ENCODE measurements around the gene RAPGEF5.

Gene RAPGEF5

DNA sequence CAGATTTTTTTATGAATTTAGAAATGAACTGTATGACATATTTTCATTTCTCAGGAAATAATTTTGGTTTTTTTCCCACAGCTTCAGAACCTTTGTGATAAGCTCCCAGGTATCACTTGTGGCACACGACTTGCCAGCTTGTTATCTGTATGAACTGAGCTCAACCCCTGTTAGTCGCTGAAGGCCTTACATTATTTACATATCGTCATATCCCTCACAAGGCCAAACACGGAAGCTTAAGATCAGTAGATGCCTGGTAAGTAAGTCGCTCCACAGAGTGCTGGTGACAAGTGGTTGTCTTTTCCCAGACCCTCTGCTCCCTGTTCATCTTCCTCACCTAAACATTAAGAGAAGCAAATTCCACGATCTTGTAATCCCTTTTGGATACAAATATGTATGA is 55.2 kb downstream of the RAPGEF5 start:
- DNase-seq, result no peak

DNA sequence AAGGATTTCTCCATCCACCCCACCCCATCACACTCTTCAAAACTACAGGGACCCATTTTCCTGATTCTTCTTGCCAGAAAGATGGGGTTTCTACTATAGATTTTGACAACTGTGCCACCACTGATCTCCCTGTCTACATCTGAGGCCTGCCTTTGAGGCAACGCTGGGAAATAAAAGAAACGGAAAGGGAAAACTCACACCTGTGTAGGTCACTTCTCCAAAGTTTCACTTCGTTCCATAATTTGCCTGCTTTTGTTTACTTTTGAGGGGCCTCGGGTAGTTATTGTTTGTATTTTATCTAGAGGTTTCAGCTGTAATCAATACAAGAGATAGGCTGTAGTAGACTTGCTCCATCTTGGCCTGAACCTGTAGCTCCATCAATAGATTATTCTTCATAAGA is 56.1 kb downstream of the RAPGEF5 start:
- DNase-seq, result no peak

DNA sequence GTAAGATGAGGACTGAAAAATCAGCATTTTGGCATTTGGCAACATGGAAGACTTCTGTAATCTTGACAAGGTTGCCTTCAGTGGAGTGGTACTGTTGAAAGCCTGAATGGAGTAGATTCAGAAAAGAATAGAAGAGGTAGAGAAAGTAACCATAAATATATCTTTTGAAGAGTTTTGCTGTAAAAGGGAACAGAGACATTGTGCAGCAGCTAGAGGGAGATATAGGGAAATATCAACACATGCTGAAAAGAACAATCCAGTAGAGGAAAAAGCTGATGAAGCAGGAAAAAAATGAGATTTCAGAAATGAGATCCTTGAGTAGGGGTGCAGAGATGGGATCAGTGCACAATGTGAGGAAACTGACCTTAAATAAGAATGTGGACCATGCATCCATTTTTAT is 60.0 kb downstream of the RAPGEF5 start:
- DNase-seq, result no peak

DNA sequence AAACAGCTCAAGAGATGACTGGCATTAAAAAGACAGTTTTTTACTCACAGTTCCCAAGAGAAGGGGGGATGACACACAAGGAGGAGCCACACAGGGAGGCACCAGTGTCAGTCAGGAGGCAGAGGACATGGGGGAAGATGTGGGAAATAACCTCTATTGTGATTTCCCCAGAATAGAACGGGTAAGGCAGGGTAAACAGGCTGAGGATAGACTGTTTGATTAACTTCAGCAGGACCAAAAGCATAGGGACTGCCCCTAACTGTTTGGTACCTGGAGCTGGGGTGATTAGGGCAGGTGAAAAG is 60.7 kb downstream of the RAPGEF5 start:
- no peak for DNase-seq

DNA sequence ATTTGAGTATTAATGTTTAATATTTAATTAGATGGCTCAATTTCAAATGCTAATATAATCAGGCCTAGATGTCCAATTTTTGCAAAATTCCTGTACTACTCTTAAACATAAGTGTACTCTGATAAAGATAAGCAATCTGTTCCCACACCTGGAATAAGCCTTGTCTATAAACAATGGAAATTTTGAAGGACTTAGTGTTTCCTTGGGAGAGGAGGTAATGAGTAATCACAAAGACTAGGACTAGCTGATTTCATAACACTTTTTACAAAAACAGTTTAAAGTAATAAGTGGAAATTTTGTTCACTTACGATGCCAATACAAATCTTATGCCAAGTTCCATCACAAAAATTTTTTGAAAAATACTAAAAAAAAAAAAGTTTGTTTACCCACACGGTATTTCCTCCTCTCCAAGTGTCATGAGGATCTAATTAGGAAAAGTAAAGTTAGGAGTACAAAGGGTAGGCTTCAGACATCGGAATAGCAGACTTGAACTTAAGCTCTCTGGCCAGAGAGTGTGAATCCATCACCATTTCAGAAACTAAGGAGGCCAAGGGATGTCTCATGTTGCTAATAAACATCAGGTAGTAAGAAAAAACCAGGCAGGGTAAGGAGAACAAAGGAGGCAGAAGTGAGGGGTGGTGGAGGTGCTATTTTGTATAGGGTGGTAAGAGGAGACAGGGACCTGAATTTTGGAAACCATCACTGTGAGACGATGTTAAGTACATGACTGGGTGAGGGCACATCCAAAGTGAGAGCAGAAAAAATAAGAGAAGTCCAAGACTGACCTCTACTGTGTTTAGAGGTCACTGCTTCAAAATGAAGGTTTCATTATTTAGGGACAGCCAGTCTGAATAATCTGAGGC is 61.3 kb downstream of the RAPGEF5 start:
- no peak for DNase-seq

DNA sequence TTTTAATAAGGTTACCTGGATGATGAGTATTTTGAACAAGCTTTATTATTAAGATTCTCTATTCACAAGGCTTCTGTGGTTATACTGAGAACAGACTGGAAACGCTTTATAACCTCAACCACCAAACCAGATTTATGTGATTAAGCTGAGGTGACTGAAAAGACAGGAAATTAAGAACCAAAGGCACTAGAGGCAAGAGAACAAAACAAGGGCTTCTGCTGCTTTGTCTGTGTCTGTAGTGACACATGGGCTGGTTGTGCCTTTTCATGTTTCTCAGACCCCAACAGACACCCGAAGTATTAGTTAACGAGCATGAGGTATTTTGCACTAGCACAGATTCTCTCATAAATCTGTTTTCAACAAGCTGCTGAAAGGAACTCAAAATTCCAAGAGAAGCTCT is 64.4 kb downstream of the RAPGEF5 start:
- DNase-seq, result no peak

DNA sequence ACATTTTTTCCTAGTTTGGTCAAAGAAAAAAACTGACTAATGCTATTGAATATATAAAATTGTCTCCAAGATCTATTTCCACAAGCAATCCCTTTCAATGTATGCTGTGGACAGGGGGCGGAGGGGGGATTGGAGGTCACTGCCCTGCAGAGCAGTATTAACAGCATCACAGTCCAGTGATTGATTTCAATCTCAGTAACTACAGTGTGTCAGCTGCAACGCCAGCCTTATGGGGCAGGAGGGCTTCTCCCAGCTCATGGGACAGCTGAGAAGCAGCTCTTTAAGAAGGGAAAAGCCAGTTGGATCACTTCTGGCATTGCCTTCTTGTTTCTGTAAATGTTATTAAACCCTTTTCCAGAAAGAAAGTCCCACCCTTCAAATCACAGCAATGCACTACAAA is 65.0 kb downstream of the RAPGEF5 start:
- no peak for DNase-seq

DNA sequence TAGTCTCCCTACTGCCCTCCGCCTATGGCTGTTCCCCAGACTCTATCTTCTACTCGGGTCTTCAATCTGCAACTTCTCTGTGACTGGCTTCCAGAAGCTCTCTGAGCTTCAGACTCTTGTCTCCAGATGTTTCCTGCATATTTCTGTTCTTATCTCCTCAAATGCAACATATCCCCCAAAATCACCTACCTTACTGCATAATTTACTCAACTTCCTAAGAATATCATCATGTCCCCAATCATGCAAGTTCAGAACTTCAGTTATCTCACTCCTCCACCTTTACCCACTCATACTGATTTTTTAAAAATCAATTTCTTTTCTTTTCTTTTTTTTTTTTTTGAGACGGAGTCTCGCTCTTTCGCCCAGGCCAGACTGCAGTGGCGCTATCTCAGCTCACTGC is 68.8 kb downstream of the RAPGEF5 start:
- DNase-seq, result no peak

DNA sequence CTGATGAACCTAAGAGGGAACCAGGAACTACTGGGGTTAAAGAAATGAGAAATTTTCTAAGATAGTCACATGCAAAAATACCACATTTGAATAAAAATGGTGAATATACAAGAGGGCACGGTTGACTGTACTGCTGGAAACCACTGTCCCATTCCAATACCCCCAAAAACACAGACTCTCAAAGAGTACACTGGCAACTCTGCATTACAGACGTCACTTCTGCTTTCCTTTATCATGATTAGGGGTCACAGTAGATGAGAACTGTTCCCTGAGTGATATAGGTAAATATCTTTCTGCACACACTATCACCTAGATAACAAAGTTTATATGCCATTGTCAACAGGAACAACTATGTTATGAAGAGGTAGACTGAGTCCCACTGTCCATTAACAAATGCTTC is 69.5 kb downstream of the RAPGEF5 start:
- DNase-seq, result no peak

DNA sequence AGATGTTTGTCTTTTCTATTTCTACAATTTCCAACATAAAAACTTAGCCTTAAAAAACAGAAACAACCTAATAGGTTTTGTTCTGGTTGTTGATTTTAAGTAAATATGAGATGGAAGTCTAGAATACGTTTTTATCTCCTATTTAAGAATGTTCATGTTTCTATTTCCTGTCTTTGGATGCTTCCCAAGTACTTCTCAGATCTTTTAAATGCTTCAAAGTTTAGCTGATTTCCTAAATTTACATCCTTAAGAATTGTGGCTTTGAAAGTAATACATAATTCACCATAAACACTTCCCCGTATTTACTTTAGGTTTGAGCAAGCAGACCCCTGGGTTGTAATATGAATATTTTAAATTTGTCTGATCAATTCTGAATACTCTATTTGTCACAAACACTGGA is 70.5 kb downstream of the RAPGEF5 start:
- no peak for DNase-seq

DNA sequence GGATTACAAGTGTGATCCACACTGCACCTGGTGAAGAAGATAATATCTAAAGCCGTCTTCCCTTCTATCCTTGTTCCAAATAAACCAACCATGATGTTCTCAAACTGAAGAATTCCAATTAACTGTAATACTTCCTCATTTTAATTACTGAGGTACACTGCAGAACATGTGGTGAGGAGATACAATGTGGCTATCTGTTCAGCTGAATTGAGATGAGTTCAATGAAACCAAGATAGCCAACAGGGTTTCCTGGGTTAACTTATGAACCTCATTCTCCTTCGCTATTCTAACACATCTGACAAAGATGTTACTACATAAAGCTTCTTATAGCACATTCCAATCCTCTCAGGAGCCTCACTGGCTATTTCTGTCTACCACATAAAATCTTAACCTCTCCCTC is 75.5 kb downstream of the RAPGEF5 start:
- DNase-seq, result no peak

DNA sequence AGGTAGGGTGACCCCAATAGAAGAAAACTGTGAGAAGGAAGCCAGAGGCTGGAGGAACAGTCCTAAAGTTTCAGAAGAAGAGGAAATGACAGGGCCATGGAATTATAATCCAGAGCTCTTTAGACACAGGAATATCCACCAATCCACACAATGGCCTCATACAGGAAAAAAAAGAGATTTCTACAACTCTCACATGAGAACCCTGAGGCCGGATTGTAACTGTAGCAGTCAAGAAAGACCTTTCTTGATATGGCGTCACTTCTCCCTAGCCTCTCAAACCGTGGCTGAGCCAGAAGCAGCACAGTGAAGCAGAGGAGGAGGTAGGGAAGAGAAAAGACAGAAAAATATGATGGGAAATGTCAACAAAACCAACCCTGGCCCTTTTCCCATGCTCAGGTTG is 76.9 kb downstream of the RAPGEF5 start:
- DNase-seq, result no peak

DNA sequence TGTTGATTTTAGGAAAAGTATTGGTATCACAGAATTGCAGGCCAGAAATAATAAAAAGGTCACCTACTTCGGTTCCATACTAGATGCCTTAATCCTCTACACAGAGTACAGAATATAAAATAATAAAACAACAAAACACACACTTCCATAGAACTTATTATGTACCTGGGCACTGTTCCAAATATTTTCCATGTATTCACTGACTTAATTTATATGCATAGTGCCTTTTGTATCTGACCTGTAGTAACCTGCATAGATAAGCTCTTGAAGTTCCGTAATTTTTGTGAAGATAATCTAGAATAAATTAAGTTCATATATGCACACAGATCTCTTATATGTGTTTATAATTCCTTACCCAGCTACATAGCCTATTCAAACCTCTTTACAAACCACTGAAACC is 78.3 kb downstream of the RAPGEF5 start:
- DNase-seq, result peak; percentile 18

DNA sequence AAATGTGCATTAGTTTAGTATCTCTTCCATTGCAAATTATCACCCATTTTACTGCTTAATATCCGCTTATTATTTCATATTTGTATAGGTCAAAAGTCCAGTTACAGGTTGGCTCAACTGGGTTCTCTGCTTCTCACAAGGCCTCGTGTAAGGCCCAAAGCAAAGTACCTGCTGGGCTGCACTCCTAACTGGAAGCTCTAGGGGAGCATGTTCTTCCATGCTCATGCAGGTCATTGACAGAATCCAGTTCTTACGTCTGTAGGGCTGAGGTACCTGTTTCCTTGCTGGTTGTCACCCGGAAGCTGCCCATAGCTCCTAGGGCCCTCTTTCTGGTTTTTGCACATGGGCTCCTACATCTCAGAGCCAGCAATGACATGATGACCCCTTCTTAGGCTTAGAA is 79.6 kb downstream of the RAPGEF5 start:
- DNase-seq, result no peak

DNA sequence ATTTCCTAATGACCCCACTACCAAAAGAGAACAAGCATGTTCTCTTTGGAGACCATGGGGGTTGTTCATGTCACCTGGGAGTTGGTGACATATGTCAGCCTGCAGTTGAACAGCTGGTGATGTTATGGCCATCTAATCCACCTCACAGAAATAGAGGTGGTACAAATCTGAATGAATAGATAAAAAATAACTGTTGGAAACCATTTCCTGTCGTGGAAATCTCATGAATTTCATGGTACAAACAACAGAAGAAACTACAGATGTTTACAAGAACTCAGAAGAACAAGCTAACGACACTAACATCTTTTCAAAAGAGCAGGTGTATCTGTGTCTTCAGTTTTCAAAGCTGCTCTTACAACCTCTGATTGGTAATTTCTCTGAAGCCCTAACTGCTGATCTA is 81.3 kb downstream of the RAPGEF5 start:
- no peak for DNase-seq

DNA sequence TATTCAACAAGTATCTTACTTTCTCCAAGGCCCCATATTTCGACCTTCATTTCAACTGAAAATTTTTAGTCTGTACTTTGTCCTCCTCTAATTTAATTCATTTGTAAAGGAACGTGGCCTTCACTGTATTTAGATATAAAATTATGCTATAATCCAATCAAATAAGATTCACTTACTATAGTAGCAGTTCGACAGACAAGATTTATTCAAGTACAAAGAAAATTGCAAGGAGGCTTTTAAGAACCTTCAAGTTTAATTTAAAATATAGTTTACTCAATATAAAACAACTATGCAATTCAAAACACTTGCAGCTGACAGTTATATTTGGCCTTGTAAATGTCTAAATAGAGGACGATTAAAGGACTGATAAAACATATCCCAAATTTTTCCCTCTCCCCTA is 85.6 kb downstream of the RAPGEF5 start:
- no peak for DNase-seq

DNA sequence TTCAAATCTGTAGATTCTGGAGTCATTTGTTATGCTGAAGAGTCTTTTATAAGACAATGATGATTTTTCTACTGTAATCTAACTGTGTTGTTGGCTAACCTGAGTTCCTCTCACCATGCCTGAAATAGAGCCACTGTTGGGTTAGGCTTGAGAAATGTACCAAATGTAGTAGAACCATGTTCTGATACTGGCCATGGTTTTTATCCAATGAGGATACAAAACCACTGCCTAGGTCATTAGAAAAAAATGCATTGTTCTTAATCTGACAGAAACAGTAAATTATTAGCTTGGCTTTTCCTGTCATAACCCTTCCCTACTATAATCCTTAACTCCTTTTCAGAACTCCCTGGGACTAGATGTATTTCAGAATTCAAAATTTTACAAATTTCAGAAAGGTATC is 86.6 kb downstream of the RAPGEF5 start:
- DNase-seq, result no peak

DNA sequence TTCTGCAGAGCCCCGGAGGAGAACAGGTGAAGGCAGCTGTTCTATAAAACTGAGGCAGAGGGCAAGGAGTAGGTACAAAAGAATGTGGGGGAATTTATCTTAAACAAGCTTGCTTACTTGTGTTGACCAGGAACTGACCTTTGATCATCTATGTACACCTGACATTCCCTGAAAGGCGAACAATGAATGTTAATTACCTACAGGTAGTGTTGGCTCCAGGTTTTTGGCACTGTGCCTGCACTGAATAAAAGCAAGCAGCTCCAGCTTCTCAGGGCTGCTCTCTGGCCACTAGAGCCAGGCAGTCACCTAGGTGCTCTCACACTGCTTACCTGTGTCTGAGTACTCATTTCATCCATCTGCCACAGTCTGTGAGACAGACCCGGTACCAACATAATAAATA is 87.0 kb downstream of the RAPGEF5 start:
- peak; percentile 88 for DNase-seq

DNA sequence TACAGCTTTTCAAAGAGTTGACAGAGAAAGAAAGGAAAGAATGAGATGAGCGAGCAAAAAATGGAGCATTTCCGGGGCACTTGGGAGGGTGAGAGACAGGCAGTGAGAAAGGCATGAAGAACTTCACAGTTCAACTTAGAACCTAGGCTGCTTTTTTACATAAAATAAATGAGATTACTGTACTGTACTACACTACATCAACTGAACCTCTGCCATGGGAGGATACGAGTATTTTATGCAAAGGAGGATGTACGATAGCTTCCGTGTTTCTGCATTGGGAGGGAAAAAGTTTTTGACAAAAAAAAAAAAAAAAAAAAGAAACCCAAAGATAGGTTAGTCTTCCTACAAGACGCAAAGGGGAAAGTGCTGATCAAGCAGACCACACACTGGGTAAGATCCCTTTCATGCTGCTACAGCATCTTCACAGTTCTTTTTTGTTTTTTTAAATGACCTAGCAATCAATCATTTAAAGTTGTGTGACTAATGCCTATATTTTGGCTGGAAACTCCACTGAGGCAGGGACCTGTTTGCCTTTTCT is 88.0 kb downstream of the RAPGEF5 start:
- DNase-seq, result no peak

DNA sequence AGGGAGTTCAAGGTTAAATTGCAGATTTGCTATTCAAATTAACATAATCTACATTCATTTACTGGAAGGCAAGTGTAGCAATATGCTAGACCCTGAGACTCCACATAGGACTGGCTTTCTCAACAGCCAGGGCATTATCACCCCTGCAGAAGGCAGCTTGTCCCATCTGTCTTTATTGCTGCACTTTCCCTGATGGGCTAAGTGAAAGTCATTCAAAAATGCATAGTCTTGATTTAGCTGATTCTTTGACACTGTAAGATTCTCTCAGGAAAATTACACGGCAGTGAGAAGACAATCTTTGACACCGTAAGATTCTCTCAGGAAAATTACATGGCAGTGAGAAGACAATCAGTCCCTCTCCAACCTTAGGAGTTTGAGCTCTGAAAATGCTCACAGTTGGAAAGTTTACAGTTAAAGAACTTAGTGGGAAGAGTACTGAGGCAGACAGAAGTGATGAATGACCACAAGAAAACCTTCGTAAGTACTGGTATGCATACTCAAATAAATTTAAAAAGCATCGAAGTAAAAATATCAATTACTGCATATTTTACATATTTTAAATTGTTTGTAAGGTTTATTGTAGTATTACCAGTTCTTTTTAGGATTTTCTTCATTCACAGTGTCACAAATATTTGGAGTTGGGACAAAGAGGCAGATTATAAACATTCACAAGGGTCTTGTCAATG is 88.9 kb downstream of the RAPGEF5 start:
- DNase-seq, result no peak

DNA sequence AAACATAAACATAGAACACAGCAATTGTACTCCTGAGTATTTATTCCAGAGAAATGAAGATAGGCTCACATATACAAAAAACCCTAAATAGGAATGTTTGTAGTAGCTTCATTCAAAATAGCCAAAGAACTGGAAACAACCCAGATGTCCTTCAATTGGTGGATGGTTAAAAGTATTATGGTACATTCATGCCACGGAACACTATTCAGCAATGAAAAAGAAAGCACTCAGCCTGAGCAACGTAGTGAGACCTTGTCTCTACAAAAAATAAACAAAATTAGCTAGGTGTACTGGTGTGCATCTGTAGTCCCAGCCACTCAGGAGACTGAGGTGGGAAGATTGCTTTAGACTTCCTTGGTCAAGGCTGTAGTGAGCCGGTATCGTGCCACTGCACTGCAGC is 94.4 kb downstream of the RAPGEF5 start:
- DNase-seq, result no peak

DNA sequence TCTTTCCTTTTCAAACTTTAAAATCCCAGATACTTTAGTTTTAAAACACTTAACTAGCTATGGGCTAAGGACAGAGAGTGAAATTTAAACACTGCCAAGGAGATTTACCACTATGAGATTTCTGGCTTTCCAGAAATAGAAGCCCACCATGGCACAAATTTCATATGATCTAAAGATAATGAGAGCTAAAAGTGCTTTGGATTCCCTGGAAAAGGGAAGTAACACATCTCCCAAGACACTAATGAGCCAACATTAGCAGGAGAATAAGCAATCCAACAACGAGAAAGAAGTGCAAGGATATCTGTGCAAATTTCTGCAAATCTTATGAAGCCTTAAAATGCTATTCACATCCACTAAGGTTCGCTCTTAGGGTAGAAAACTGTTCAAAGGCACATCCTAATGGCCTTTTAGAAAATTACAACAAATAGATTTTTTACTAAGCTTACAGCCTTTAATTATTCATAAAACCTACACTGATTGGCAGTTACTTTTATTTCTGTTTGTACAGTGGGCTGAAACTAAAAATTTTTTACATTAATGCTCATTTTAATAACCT is 100.3 kb downstream of the RAPGEF5 start:
- no peak for DNase-seq

DNA sequence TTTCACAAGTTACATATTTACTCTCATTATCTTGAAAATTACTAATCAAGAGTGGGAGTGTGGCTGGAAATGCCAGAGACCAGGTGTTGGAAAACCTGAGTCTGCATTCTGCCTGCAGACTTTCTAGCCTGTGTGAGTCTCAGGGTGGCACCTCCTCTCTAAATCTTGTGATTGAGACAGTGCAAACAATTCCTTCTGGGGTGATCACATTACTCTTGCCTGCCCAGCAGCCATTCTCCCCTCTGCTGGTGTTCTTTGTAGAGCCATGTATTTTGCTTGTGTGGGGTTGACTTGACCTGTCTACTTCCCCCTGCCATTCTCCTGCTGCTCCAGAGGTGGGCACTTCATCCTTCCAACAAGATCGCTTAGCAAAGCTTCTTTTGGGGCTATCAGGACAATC is 101.1 kb downstream of the RAPGEF5 start:
- no peak for DNase-seq

DNA sequence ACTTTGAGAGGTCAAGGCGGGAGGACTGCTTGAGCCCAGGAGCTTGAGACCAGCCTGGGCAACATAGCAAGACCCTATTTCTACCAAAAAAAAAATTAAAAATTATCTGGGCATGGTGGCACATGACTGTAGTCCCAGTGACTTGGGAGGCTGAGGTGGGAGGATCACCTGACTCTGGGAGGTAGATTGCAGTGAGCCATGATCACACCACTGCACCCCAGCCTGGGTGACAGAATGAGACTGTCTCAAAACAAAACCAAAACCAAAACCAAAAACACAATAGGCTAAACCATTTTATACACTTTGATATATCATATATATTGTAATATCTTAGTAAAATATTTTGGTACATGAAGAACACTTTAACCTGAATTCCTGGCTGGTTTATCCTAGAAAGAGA is 101.6 kb downstream of the RAPGEF5 start:
- DNase-seq, result no peak
